GM19468 (cell line): Measurements from ENCODE around the gene REC8.

Source experiments
- ATAC-seq: cut with Tn5 transposase; IDR thresholded peaks from one replicate; pipeline ENCODE4 v1.9.1; 2021; ENCODE audit warnings: mild to moderate bottlenecking, moderate library complexity, moderate number of reproducible peaks; ENCODE audit not compliant: unreplicated experiment; ENCODE audit errors: extremely low read depth

Gene REC8

GRCh38 chr14:24226473-24226872 lies 54.6 kb downstream of the REC8 start:
- ATAC-seq = no peak

- no peak for ATAC-seq
Measured at GRCh38 chr14:24228902-24229301, 57.0 kb downstream of the REC8 start.
